IPS-15b (cell line): ENCODE results near the gene LYPD1.
"Not testable (repeated sequence)": the region's sequence is repeated elsewhere in the genome, so short reads cannot be mapped to it uniquely, and the experiment has no call there.

Experiments
- H3K27me3 ChIP-seq: one replicate; pipeline ENCODE4 v1.6.1; 2013; ENCODE audit warnings: low read length; ENCODE audit not compliant: control insufficient read depth, insufficient read depth
- H3K36me3 ChIP-seq: one replicate; pipeline ENCODE4 v1.6.1; 2013; ENCODE audit warnings: low read length; ENCODE audit not compliant: control insufficient read depth, insufficient read depth
- H3K4me1 ChIP-seq: one replicate; pipeline ENCODE4 v1.6.1; 2013; ENCODE audit warnings: mild to moderate bottlenecking, low read length; ENCODE audit not compliant: control insufficient read depth, insufficient read depth
- H3K4me3 ChIP-seq: one replicate; pipeline ENCODE4 v1.5.1; 2013; ENCODE audit warnings: low read depth, low read length
- H3K9ac ChIP-seq: one replicate; pipeline ENCODE4 v1.6.1; 2013; ENCODE audit warnings: low read depth, mild to moderate bottlenecking, low read length
- H3K9me3 ChIP-seq: one replicate; pipeline ENCODE4 v1.6.1; 2013; ENCODE audit warnings: mild to moderate bottlenecking, low read length; ENCODE audit not compliant: control insufficient read depth, insufficient read depth

Gene LYPD1, protein sequence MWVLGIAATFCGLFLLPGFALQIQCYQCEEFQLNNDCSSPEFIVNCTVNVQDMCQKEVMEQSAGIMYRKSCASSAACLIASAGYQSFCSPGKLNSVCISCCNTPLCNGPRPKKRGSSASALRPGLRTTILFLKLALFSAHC

DNA sequence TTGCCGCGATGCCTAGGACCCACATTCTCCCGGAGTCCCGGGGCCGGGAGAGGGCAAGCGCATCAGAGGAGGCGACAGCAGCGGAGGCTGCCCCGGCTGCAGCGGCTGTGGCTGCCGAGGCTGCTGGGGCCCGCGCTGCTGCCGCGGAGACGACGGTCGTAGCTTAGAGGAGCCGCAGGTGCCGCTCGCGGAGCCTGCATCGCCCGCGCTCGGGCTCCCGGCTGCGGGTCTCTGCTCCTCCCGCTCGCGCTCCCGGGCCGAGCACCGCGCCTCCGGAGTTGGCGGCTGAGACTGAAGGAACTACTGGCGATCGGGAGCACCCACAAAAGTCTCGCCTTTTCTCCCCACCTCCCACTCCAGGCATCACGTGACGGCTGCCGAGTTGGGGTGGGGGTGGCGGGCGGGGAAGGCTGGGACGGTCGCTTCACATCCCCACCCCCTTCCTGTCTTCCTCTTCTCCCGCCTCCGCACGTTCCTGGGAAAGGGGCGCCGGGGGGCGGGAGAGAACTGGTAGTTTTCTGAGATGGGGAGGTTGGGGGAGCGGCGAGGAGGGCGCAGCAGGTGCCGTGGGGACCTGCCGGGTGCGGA, at the start of gene LYPD1:
Gene LYPD1 (minus strand): TSS at position 298 of the 588 bp plus-strand sequence. CDS start 273 bp downstream, at position 25.
- no peaks in the 10 kb centered on the region for H3K9me3 ChIP-seq
- H3K27me3 ChIP-seq, result peaks cover 60% of the 10 kb centered on the region
- no peak within 1 kb of the TSS for H3K9ac ChIP-seq
- H3K4me1 ChIP-seq, result no peaks in the 10 kb centered on the region
- H3K36me3 ChIP-seq, result no peaks in the 10 kb centered on the region
- H3K4me3 ChIP-seq, result peak within 1 kb of the TSS; percentile 73

DNA sequence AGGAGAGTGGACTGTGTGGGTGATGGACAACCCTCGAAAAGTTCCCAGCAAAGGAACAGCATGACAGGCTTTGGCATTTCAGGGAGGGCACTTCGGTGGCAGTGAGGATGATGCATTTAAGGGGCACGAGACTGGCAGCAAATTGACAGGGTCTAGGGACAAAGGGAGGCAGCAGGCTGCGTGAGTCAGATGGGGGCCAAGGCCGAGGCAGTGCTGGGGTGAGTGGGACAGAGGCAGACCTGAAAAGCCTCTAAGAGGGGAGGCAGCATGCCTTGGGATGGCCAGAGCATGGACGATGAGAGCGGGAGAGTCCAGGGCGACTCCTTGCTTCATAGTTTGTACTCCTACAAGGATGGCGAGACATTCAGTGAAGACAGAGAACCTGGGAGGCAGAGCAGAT, 49.5 kb upstream of the LYPD1 start:
- H3K36me3 ChIP-seq, result no peaks in the 10 kb centered on the region
- no peak overlapping the region for H3K9ac ChIP-seq
- no peaks in the 10 kb centered on the region for H3K9me3 ChIP-seq
- no peaks in the 10 kb centered on the region for H3K4me1 ChIP-seq
- H3K4me3 ChIP-seq, result no peak overlapping the region
- H3K27me3 ChIP-seq, result peaks cover 2% of the 10 kb centered on the region

DNA sequence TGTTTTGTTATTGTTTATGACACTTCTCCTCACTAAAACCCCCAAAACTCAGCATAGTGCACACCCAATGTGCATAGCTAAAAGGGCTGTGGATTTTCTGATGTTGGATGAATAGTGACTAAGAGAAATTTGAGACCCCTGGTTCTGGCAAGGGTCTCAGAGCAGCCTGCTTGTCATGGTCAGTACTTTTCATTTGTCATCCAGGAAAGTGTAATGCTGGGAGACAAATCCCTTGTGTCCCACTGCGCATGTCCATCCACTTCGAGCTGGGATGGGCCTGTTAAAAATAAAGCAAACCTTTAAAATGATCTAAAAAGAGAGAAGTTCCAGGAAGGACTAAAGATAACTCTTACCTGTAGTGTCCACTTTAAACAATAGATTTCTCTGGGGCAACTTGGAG, 46.9 kb upstream of the LYPD1 start:
- Histone ChIP-seq H3K4me3 (no peak overlapping the region), H3K27me3 (peaks cover 2% of the 10 kb centered on the region), H3K9ac (no peak overlapping the region), H3K4me1 (no peaks in the 10 kb centered on the region), H3K36me3 (no peaks in the 10 kb centered on the region), H3K9me3 (no peaks in the 10 kb centered on the region)

DNA sequence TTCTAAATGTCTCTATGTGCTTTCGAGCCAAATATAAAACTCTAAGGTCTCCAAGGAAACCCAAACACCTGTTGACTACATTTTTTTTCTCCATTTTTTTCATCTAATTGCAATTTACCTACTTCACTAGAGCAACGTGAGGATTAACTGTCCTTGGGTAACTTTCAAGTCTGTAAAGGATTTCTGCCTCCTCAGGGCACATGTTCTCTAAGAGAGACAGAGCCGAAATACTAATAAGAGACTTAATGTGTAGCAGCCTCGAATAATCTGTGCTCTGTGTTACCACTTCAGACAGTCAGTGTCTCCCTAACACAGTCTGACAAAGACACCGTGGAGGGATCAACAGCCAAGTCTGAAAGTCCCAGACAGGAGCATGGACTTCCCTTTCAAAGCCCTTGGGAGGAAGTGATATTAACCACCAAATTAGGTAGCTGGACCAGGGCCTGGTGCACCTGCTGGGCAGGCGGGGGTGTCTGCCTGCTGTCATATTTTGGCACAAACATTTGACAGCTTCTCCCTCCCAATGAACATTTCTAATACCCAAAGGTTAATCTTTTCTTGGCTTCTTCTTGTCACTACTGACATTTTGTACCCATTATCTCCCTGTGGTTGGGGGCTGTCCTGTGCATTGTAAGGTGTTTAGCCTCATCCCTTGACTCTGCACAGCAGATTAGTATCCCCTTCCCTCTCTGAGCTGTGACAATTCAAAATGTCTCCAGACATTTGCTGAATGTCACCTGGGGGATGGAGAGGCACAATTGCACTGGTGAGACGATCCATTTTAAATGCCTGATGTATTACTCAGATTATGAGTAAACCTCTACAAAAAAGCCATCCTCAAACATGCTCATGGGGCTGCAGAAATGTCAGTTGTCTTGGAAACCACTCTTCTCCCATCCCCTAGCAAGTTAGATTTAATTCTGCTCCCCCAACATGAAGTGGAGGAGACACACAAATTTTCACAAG, 45.7 kb upstream of the LYPD1 start:
- no peak overlapping the region for H3K9ac ChIP-seq
- no peaks in the 10 kb centered on the region for H3K36me3 ChIP-seq
- H3K9me3 ChIP-seq, result no peaks in the 10 kb centered on the region
- H3K4me1 ChIP-seq, result no peaks in the 10 kb centered on the region
- H3K4me3 ChIP-seq, result no peak overlapping the region
- peaks cover 2% of the 10 kb centered on the region for H3K27me3 ChIP-seq

DNA sequence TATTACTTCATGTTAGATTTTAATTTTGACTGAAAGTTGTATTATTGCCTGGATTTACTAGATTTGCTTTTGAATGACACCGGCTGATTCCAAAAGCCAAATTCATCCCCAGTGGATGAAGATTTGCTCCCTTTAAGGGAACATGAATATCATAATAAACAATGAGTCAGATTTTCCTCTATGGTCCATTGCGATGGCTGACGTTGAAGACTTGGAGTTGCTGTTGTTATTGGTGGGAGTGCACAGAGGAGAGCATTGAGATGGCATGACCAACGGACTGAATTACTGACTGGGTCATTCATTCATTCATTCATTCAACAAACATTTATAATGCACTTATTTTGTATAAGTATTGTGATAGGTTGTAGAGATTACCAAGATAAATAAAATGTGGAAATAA, 33.4 kb upstream of the LYPD1 start:
- H3K4me1 ChIP-seq, result no peaks in the 10 kb centered on the region
- H3K36me3 ChIP-seq, result no peaks in the 10 kb centered on the region
- H3K27me3 ChIP-seq, result no peaks in the 10 kb centered on the region
- no peaks in the 10 kb centered on the region for H3K9me3 ChIP-seq
- H3K4me3 ChIP-seq, result no peak overlapping the region
- no peak overlapping the region for H3K9ac ChIP-seq

DNA sequence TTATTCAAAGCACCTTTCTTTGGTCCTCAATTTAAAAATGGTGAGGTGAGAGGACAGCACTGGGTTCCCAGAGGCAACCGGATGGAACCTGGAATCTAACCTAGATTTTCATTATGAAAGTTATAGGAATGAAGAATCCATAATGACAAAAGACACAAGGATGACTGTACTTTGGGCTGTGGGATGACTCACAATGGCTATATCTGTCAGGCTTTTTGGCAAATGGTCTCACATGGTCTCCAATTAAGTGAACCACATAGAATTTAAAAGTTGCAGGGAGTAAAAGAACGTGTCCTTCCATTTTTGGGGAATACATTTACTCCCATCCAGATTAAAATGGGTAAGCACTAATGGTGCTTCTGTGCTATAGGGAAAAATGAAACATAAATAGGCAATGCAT, 31.8 kb upstream of the LYPD1 start:
- Histone ChIP-seq H3K9me3 (no peaks in the 10 kb centered on the region), H3K9ac (no peak overlapping the region), H3K4me1 (no peaks in the 10 kb centered on the region), H3K27me3 (no peaks in the 10 kb centered on the region), H3K36me3 (no peaks in the 10 kb centered on the region), H3K4me3 (no peak overlapping the region)

DNA sequence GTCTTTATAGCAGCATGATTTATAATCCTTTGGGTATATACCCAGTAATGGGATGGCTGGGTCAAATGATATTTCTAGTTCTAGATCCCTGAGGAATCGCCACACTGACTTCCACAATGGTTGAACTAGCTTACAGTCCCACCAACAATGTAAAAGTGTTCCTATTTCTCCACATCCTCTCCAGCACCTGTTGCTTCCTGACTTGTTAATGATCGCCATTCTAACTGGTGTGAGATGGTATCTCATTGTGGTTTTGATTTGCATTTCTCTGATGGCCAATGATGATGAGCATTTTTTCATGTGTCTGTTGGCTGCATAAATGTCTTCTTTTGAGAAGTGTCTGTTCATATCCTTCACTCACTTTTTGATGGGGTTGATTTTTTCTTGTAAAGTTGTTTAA, 29.8 kb upstream of the LYPD1 start:
- H3K4me3 ChIP-seq, H3K27me3 ChIP-seq, H3K9me3 ChIP-seq: not testable (repeated sequence)

DNA sequence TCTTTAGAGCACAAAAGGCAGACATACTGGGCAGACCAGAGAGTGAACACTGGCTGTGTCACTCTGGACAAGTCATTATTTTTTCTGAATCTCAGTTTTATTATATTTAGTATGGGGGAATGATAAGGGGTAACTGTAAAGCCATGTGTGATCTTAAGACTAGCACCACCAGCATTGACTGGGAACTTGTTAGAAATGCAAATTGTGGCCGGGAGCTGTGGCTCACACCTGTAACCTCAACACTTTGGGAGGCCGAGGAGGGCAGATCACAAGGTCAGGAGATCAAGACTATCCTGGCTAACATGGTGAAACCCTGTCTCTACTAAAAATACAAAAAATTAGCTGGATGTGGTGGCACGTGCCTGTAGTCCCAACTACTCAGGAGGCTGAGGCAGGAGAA, 28.3 kb upstream of the LYPD1 start:
- H3K36me3 ChIP-seq, H3K9ac ChIP-seq, H3K4me1 ChIP-seq, H3K27me3 ChIP-seq, H3K9me3 ChIP-seq, H3K4me3 ChIP-seq: not testable (repeated sequence)

More for the DNA sequence above, 29.8 kb upstream of the LYPD1 start:
- not testable (repeated sequence) for H3K9ac ChIP-seq, H3K36me3 ChIP-seq, H3K4me1 ChIP-seq

DNA sequence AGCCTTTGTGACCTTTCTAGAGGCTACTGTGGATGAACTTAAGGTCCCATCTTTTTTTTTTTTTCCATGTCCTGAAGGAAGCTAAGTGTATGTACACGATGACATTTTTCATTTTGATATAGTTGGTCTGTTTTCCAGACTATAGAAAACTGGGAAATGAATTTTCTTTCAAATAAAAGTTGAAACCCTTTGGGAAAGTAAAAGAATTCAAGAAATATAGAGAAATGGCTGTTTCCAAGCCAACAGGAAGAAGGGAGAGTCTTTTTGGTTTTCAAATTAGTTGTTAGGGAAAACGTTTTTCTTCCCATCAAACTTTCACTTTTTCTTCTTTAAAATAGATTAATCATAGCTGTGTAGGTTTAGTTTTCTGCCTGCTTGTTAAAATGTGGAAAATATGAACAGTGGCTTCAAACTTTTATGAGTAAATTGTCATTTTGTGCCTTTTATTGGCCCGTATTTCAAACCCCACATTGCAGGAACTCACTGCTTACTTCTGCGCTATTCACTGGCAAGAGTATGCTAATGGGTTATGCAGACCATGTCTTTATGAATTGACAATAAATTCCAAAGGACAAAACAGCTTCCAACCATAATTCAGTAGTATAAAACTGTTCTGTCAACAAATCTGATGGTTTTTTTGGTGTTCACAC, 27.7 kb upstream of the LYPD1 start:
- no peaks in the 10 kb centered on the region for H3K27me3 ChIP-seq
- H3K4me1 ChIP-seq, result peaks cover 6% of the 10 kb centered on the region
- no peak overlapping the region for H3K4me3 ChIP-seq
- H3K36me3 ChIP-seq, result no peaks in the 10 kb centered on the region
- no peaks in the 10 kb centered on the region for H3K9me3 ChIP-seq
- no peak overlapping the region for H3K9ac ChIP-seq

DNA sequence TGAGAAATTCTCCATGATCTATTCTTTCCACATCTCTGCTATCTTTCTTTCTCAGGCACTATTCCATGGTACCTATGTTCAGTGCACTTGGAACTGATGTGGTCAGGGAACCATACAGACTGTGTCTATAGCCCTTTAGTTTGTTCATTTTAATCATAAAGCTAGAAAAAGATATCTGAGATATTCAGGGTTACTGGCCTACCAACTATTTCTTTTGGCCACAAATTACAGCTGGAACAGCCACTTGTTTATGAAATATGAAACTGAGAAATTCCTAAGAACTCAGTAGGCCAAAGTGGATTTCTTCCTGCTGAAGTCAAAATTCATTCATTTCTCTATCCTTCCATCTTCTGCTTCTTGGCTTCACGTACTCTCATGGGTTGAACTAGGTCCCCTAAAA, 22.8 kb upstream of the LYPD1 start:
- H3K4me3 ChIP-seq, result no peak overlapping the region
- no peaks in the 10 kb centered on the region for H3K27me3 ChIP-seq
- H3K36me3 ChIP-seq, result no peaks in the 10 kb centered on the region
- no peak overlapping the region for H3K9ac ChIP-seq
- H3K9me3 ChIP-seq, result no peaks in the 10 kb centered on the region
- peaks cover 6% of the 10 kb centered on the region for H3K4me1 ChIP-seq

DNA sequence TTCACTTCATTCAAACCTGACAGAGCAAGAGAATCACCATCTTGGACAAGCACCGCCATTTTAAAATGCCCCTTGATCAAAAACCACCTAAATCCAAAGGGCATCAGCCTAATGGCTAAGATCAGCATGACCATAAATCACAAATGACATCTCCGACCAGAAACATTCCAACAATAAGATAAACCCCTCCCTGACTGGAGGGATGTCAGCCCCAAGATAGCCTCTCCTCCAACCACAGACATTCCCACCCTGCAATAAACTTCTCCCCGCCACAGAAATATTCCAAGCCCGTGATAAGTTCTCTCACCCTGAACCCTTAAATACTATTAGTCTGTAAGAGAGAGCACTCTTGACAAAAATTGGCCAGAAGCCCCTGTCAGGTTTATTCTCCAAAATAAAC, 21.6 kb upstream of the LYPD1 start:
- H3K36me3 ChIP-seq, result no peaks in the 10 kb centered on the region
- peaks cover 6% of the 10 kb centered on the region for H3K4me1 ChIP-seq
- no peaks in the 10 kb centered on the region for H3K9me3 ChIP-seq
- H3K9ac ChIP-seq, result no peak overlapping the region
- no peaks in the 10 kb centered on the region for H3K27me3 ChIP-seq
- H3K4me3 ChIP-seq, result no peak overlapping the region
